Activated CD4-positive, alpha-beta T cell treated with anti-CD3 and anti-CD28 coated beads, Interleukin-2, amount 50 U/mL, for 48 hours (primary cell): Measurements from ENCODE around the gene ALKBH3.

Experiments used
- DNase-seq, 2 experiments: peaks; one replicate each; pipeline ENCODE4 v3.0.0-alpha.2; 2020

The ALKBH3 gene

GRCh38 chr11:43923406-43924111, 42.9 kb downstream of the ALKBH3 start:
- DNase-seq: no peak

DNA sequence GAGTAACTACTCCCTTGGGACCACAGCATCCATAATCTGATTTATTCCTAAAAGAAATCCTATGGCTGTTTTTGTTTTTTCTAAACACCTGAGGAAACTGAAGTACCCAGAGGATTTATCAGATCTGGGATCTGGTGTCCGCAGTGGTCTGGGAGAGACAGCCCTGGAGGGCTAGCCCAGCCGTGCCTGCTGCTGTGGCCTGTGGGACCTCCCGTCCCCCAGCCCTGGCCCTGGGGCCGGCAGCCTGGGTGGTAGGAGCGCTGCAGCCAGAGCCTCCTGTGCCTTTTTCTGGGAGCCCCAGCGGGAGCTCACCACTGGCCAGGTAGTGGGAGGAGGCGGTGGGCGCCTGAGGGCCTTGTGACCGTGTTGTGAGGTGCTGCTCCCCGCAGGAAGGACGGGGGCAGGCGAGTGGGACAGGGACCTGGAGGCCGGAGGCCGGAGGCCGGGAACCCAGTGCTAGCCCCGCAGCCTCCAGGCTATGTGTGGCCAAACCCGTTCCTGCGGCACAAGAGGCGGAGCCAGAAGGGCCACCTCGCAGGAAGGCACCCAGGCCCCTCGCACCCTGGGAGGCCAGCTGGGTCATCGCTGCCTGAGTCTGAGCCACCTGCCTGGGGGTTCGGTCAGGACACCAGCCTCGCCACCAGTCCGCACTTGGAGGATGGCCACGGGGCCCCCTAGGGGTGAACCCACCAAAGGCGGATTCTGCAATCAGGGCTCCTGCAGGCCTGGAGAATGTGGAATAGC, 43.7 kb downstream of the ALKBH3 start:
- no peak for DNase-seq

- DNase-seq: no peak
Observed at GRCh38 chr11:43925063-43925931, 44.7 kb downstream of the ALKBH3 start.

- no peak for DNase-seq
Observed at GRCh38 chr11:43925932-43926505, 45.4 kb downstream of the ALKBH3 start.

DNA sequence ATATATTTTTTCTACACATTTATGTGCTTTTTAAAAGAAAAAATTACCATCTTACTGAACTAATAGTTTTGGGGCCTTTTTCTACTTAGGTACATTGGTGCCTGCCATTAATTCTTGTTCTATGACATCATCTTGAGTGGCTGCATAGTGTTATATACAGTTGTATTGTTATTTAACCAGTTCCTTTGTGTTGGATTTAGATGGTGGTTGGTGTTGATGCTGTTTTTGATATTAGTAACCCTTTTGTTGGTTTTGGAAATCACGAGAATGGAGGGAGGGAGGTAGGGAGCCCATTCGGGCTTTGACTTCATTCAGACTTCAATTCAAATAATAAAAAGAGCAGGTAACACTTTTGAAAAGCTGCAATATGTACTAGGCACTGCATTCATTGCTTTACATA, 46.4 kb downstream of the ALKBH3 start:
- no peak for DNase-seq

GRCh38 chr11:43927925-43928707, 47.5 kb downstream of the ALKBH3 start:
- DNase-seq: no peak

- DNase-seq: no peak
Observed at GRCh38 chr11:43928721-43929120, 48.1 kb downstream of the ALKBH3 start.

DNA sequence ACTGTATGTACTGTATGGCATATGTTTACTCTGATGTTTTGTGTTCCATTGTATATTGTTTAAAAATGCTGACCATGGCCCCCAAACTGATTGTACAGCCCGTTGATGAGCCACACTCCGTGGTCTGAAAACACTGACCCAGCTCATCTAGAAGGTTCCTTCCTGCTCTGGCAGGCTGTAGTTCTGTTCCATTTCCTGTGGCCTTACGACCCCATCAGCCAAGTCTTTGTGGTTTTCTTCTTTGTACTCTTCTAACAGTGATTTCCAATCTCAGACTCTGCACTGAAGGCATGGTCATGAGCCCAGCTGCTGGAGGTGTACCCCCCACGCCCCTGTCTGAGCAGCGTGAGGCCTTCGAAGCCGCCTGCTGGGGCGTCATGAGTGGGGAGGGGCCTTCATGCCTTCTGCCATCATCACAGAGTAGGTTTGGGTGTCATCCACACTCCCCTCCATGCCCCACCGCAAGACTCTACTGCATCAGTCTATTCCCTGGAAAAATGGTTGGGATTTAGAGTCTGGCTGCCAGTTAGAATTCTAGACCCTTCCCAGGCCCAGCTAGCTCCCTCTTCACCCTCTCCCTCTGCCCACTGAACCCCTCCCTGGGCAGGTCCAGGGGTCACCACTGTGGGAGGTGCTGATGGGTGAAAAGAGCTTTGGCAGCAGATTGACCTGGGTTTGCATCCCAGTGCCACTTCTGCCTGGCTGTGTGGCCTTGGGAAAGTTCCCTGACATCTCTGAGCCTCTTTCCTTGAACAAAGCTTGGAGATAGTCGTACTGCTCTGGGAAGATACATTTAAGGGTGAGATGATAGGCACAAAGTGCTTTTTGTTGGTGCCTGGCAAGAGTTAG, 50.5 kb downstream of the ALKBH3 start:
- no peak for DNase-seq

- no peak for DNase-seq
Observed at GRCh38 chr11:43931717-43932039, 51.0 kb downstream of the ALKBH3 start.

DNA sequence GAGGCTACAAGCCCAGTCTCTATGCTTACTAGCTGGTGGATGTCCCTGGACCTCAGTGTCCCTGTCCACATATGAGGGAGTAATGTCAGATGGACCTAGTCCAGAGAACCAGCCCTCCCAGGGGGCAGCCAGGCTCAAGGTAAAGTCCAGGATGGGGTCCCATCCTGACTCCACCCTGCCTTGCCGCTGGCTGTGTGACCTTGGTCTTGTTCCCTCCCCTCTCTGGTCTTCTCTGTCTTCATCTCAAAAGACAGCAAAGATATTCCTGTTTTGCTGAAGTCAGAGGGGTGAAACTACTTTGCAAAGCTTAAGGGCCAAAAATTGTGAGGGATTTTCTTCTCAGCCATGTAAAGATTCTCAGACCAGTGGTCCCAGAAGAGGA, 52.6 kb downstream of the ALKBH3 start:
- no peak for DNase-seq

GRCh38 chr11:43933608-43934551, 53.2 kb downstream of the ALKBH3 start:
- no peak for DNase-seq

DNA sequence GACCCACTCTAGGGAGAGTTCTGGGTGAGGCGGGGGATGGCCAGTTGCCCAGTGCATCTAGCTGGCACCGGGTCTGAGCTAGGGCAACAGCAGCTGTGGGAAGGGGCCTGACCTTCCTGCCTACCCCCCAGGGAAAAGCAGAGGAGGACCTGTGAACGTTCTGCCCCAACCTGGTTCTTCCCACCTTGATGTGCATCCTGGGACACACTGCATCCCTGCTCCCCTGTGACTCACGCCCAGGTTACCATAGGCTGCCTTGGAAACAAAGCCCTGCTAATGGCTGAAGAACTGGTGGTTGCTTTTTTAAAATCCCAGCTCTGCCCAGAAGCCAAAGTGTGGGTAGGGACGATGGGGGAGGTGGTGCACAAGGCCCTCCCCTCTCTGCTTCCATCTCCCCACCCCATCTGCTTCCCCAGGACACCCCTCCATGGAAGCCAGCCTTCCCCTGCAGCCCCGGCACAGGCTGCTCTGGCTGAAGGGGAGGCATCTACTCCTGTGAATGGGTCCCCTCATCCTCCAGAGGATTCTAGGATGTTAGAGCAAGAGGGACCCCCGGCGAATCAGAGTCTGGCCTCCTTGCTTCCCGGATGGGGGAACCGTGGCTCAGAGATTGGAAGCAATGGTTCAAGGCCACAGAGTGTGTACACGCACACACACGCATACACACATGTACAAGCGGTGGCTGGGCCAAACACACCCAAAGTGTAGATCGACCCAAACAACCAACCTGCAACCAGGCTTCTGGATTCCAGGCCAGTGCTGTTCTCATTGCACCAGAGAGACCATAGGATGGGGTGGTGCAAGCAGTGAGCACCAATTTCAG, 54.2 kb downstream of the ALKBH3 start:
- no peak for DNase-seq

- no peak for DNase-seq
Observed at GRCh38 chr11:43935424-43935979, 54.9 kb downstream of the ALKBH3 start.

- no peak for DNase-seq
Observed at GRCh38 chr11:43936076-43936475, 55.4 kb downstream of the ALKBH3 start.

DNA sequence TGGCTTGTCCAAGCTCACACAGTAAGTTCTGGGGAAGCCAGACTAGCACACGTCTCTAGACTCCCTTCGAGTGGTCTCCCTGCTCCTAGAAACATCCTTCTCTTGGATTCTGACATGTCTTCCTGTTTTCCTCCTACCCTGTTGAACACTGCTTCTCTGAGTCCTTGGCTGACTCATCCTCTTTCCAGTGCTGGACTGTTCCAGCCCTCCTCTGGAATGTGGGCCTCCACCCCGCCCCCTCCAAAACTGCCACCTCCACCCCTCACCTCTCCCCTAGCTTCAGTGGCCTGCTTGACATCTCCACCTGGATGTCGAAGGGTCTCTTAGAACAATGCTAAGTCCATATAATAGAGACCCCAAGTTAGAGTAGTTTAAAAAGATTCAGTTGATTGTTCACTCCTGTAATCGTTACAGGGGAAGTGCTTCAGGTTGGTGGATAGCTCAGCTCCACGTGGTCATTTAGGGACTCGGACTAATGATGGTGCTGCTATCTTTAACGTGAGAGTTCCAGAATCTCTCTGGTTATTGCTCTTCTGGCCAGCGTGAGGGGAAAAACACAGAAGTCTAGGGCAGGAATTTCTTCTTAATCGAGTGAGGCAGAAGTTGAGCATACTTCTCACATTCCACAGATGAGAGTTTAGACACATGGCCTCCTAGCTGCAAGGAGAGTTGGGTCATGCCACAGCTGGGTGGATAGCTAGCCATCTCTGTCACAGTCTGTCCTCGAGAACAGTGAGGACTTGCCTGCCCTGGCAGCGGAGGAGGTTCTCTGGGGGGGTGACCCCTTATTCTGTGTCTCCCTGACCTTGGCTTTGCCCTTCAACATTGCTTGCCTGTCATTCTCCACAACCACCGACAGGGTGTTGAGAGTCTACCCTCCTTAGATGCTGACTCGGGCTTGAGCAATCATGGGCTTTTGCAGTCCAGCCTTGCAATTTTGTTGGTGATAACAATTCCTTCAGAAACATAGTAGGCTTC, 57.1 kb downstream of the ALKBH3 start:
- DNase-seq: no peak

GRCh38 chr11:43941257-43941994, 60.8 kb downstream of the ALKBH3 start:
- DNase-seq: no peak
